HCT116 (cell line): ENCODE measurements around the gene LAMA1.

Experiments
- CEBPB ChIP-seq: IDR thresholded peaks from 2 replicates; pipeline ENCODE4 v1.6.1; 2012; ENCODE audit warnings: low read depth
- CTCF ChIP-seq, 3 experiments: fragments of 200-600 bp in 1 of 3; sonication (generic) in 1 of 3; IDR thresholded peaks in 2 of 3; conservative IDR thresholded peaks in 1 of 3; 2 replicates each; pipeline ENCODE4 v1.5.1; 2012 to 2017; ENCODE audit warnings: low read depth in 2 of 3, low read length in 2 of 3, antibody characterized with exemption in 1 of 3, borderline replicate concordance in 1 of 3, control low read depth in 1 of 3, mild to moderate bottlenecking in 1 of 3, mixed read lengths in 1 of 3, mixed run types in 1 of 3, moderate library complexity in 1 of 3; ENCODE audit not compliant: insufficient read depth in 1 of 3
- ELF1 ChIP-seq: IDR thresholded peaks from 2 replicates; pipeline ENCODE4 v1.6.1; 2012; ENCODE audit warnings: low read depth, borderline replicate concordance
- EZH2 ChIP-seq: fragments of 200-600 bp; sonication (generic); IDR thresholded peaks from 2 replicates; pipeline ENCODE4 v1.6.1; 2017; ENCODE audit warnings: antibody characterized with exemption, mixed run types
- EZH2phosphoT487 ChIP-seq: fragments of 200-600 bp; IDR thresholded peaks from 2 replicates; pipeline ENCODE4 v1.6.1; 2018; ENCODE audit warnings: antibody characterized with exemption, borderline replicate concordance
- JUND ChIP-seq: IDR thresholded peaks from 2 replicates; pipeline ENCODE4 v1.6.1; 2012
- MAX ChIP-seq: IDR thresholded peaks from 2 replicates; pipeline ENCODE4 v1.6.1; 2012
- POLR2A ChIP-seq: IDR thresholded peaks from 2 replicates; pipeline ENCODE4 v1.7.0; 2011; ENCODE audit warnings: borderline replicate concordance; ENCODE audit not compliant: insufficient read depth, insufficient read length; ENCODE audit errors: extremely low read depth
- POLR2AphosphoS5 ChIP-seq: IDR thresholded peaks from 2 replicates; pipeline ENCODE4 v1.6.1; 2011; ENCODE audit warnings: mild to moderate bottlenecking, low read depth, low read length, moderate library complexity
- REST ChIP-seq: IDR thresholded peaks from 2 replicates; pipeline ENCODE4 v1.6.1; 2012; ENCODE audit warnings: low read depth
- SIN3A ChIP-seq: IDR thresholded peaks from 2 replicates; pipeline ENCODE4 v1.6.1; 2012; ENCODE audit warnings: low read depth
- ZFX ChIP-seq: fragments of 450-650 bp; IDR thresholded peaks from 2 replicates; pipeline ENCODE4 v1.6.1; 2017
- ZNF274 ChIP-seq: fragments of 200-500 bp; sonication (Bioruptor generic); IDR thresholded peaks from 2 replicates; pipeline ENCODE4 v1.6.1; 2014; ENCODE audit warnings: mild to moderate bottlenecking, low read depth, low read length, inconsistent platforms

GRCh38 chr18:6960656-6961055 is 156.9 kb downstream of the LAMA1 start:
- TF ChIP-seq EZH2phosphoT487, result no peak
- no peak for TF ChIP-seq POLR2AphosphoS5
- TF ChIP-seq ZNF274, result no peak
- no peak for TF ChIP-seq EZH2
- no peak for TF ChIP-seq POLR2A
- no peak for TF ChIP-seq CTCF (IDR thresholded peaks at IDR 0.05 in 2 of 3, conservative IDR thresholded peaks at IDR 0.05 in 1 of 3; ENCODE audit: borderline replicate concordance in 1 of 3, insufficient read depth in 1 of 3, low read depth in 2 of 3, low read length in 2 of 3)
- TF ChIP-seq SIN3A, result no peak
- no peak for TF ChIP-seq JUND
- no peak for TF ChIP-seq REST
- no peak for TF ChIP-seq CEBPB
- TF ChIP-seq MAX, result no peak
- TF ChIP-seq ZFX, result no peak
- TF ChIP-seq ELF1, result no peak
